HG02884 (cell line): Measurements from ENCODE around the gene RPL21.

Experiments
- ATAC-seq: cut with Tn5 transposase; IDR thresholded peaks from one replicate; pipeline ENCODE4 v1.9.1; 2021; ENCODE audit warnings: mild to moderate bottlenecking, moderate library complexity; ENCODE audit not compliant: unreplicated experiment

Gene RPL21

GRCh38 chr13:27257648-27258253 is 6.4 kb downstream of the RPL21 start:
- no peak for ATAC-seq

GRCh38 chr13:27258637-27259386 is 7.5 kb downstream of the RPL21 start:
- no peak for ATAC-seq

DNA sequence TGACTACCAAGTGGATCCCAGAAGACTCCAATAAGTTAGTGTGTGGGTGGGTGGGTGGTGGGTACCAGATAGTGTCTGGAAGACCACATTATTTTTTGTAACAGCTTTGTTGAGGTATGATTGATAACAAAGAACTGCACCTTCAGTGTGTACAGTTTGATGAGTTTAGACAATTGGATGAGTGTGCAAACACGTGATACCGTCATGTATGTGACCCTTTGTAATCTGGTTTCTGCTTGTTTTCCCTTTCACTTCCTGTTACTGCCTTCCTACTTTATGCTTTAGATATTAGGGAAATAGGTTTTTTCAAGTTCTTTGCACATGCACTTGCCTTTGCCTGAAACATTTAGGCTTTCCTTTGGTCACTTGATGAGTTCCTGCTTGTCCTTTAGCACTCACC is 8.5 kb downstream of the RPL21 start:
- ATAC-seq = no peak

DNA sequence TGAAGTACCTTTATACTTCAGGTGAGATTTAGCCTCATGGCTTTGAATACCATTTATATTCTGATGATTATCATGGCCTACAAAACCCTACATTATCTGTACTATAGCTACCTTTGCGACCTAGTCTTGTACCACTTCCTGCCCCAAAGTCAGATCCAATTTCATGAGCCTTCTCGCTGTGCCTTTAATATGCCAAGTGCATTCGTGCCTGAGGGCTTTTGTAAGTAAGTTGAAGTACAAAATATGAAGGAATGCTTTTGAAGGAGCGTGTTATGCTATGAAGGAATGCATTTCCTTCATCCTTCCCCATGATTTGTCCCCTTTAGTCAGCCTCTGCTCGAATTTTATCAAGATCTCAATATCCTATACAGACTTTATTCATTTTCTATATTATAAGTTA is 10.0 kb downstream of the RPL21 start:
- ATAC-seq = no peak

DNA sequence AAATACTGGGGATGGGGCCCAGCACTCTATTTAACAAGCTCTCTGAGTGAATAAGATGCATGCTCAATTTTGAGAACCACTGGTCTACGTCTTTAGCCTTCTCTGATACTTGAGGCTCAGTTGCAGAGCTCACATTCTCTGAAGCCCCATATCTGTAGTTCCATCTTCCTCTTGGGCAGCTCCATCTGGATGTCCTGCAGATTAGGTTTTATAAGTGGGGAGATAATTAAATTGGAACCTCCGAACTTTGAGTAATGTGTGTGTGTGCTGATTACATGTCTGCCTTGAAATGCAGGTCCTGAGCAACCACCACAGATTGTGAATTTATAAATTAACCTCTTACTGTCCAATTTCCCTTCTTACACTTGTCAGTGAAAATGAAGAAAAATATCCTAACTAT is 12.1 kb downstream of the RPL21 start:
- no peak for ATAC-seq

- ATAC-seq = no peak
Measured at GRCh38 chr13:27264181-27264580, 12.8 kb downstream of the RPL21 start.

DNA sequence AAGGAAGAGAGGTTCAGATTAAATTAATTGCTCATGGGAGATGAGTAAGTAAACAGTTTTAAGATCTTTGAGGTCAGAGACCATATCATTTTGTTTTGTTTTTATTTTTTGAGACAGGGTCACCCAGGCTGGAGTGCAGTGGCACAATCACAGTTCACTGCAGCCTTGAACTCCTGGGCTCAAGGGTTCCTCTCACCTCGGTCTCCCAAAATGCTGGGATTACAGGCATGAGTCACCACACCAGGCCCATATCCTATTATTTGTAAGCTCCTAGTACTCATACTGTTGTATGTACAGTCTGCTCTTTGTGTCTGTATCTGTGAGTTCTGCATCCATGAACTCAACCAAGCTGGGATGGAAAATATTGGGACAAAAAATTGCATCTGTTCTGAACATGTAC is 13.3 kb downstream of the RPL21 start:
- ATAC-seq = no peak

GRCh38 chr13:27266917-27267316 is 15.6 kb downstream of the RPL21 start:
- ATAC-seq = no peak

DNA sequence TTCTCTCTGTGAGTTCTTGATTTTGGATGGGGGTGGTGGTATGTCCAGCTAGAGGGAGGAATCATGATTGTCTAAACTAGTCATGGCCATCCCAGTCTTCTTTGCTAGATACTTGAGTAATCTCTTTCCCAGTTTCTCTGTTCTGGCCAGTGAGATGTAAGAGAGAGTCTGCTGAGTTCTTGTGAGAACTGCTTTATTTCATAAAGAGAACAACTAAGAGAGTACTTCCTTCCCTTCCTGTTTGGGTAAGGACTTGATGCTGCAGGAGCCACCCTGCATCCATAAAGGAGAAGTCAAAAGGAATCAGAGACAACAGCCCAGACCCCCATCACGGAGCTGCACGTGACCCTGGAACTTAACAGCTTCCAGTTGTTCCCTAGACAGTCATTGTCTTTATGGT is 16.2 kb downstream of the RPL21 start:
- no peak for ATAC-seq

DNA sequence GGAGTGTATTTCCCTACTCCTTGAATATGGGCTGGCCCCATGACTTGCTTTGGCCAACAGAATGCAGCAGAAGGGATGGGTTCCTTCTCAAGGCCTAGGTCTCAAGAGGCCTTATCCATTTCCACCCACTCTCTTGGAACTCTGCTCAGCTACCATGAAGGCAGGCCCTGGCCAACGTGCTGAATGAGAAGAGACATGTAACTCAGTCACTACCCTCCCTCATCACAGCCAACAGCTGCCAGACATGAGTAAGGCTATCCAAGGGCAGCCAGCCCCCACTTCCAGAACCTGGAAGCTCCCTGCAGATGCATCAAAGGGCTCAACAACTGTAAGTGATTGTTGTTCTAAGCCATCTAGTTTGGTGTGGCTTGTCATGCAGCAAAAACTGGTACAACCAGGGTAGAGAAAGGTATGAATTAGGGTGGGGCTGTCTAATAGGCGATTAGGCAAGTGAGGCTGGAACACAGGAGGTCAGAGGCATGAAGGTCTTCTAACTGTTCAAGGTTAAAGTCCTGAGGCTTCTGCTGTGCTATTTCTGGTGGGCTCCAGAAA is 17.8 kb downstream of the RPL21 start:
- ATAC-seq = no peak

- peak; percentile 75 for ATAC-seq
Measured at GRCh38 chr13:27270594-27271520, 19.5 kb downstream of the RPL21 start, which contains the start of gene RASL11A. TSS of gene RASL11A (plus strand) at chr13:27270830. CDS start at chr13:27270945, 115 bp downstream.

GRCh38 chr13:27271570-27272096 is 20.3 kb downstream of the RPL21 start:
- ATAC-seq = no peak

DNA sequence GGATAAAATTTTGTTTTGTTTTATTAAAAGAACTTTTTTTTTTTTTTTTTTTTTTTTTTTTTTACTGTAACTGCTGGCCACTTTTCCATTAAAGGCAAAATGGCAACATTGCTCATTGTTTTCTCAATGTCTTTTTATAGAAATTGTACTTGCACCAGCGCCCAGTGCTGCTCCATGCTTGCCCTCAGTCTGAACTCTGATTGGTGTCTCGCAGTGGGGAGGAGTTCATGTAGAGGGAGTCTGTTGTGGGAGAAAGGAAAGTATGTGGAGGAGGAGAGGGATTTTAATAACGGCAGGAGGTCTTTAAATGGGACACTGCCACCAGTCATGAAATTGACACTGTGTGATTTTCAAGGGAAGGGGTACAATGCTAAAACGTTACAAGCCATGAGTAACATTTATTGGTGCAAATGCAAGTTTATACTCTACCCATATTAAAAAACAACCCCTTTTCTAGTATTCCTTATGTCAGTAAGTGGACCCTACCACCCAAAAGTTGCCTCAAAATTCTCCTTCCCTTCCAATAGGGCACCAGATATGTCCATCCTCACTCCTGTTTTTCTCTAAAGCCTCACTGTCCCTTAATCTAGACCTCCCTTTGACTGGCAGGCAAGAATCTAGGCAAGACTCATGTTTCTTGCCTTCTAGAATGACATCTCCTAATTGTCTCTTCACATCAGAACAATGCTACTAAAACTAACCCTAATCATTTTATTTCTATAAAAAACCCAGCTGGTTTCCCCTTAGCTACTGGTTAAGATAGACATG is 22.5 kb downstream of the RPL21 start:
- no peak for ATAC-seq

- no peak for ATAC-seq
Measured at GRCh38 chr13:27274631-27275030, 23.3 kb downstream of the RPL21 start.

GRCh38 chr13:27276188-27276587 is 24.8 kb downstream of the RPL21 start:
- ATAC-seq = no peak

DNA sequence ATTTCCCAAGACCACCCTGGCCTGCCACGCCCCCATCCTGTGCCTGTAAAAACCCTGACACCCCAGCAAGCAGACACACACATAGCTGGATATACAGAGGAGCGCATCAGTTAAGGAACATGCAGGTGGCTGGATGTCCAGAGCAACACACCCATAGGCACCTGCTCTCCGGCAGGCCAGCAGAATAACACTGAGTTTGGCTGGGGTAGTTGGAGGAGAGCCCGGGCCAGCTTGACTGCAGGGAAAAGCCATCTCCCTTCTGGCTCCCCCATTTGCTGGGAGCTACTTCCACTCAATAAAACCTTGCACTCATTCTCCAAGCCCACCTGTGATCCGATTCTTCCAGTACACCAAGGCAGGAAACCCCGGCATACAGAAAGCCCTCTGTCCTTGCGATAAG is 28.1 kb downstream of the RPL21 start:
- ATAC-seq = no peak

DNA sequence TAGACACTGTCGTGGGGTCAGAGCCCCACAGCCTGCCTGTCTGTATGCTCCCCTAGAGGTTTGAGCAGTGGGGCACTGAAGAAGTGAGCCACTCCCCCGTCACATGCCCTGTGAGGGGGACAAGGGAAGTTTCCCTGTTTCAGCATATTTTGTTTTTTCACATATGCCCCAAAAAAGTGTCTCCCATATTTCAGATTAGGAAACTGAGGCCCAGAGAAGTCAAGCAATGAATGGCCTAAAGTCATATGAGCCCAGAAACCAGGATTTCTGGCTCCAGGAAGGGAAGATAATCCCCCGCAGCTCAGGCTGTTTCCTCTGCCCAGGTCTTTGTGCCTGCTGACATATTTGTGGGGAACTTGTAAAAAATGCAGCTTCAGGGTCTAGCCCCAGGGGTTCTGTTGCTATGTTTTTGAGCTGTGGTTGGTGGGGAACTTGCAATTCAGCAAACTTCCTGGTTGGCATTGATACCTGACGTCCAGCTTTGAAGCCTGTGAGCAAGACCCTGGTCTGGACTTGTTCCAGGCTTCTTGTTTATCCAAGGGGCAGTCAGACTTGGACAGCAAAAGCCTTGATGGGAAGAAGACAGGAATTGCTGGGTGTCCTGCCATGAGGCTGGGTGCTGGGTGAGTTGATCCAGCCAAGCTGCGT is 28.8 kb downstream of the RPL21 start:
- ATAC-seq = no peak

DNA sequence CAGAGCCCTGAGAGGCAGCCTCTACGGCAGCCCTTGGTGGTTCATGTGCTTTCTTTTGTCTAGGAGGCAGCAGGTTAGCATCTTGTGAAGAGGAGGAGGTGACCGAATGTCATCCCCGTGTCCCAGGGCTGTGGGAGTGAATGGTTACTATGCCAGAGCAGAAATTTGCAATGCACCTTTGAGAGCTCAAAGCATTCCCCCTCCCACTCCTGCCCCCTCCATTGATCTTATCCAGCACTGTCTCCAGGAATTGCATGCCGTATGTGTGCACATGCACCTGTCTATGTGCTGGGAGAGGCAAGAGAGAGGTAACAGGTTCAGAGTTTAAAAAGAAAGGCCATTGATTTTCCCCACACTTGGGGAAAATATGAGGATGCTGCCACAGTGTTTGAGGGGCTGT is 29.5 kb downstream of the RPL21 start:
- ATAC-seq = no peak

- ATAC-seq = no peak
Measured at GRCh38 chr13:27281420-27281819, 30.1 kb downstream of the RPL21 start.
